HG02840 (cell line): ENCODE data around the gene ZBTB20.

ENCODE experiments used
- ATAC-seq: cut with Tn5 transposase; IDR thresholded peaks from one replicate; pipeline ENCODE4 v1.9.1; 2021; ENCODE audit warnings: mild to moderate bottlenecking, moderate library complexity, moderate number of reproducible peaks; ENCODE audit not compliant: unreplicated experiment, low FRiP score

ZBTB20 gene

GRCh38 chr3:114510201-114510600, 636.9 kb downstream of the ZBTB20 start:
- ATAC-seq, result no peak

GRCh38 chr3:114509756-114510155, 637.3 kb downstream of the ZBTB20 start:
- no peak for ATAC-seq

GRCh38 chr3:114508976-114509375, 638.1 kb downstream of the ZBTB20 start:
- ATAC-seq, result no peak

- no peak for ATAC-seq
These were observed 638.9 kb downstream of the ZBTB20 start for GRCh38 chr3:114508208-114508607.

GRCh38 chr3:114506591-114507300, 640.3 kb downstream of the ZBTB20 start:
- ATAC-seq, result no peak

GRCh38 chr3:114504941-114505628, 642.0 kb downstream of the ZBTB20 start:
- ATAC-seq, result no peak

- ATAC-seq, result no peak
These were observed 644.9 kb downstream of the ZBTB20 start for GRCh38 chr3:114502204-114502603.

GRCh38 chr3:114499976-114500375, 647.1 kb downstream of the ZBTB20 start:
- no peak for ATAC-seq

GRCh38 chr3:114498539-114499370, 648.3 kb downstream of the ZBTB20 start:
- ATAC-seq, result no peak

- ATAC-seq, result no peak
These were observed 650.2 kb downstream of the ZBTB20 start for GRCh38 chr3:114496874-114497273.

GRCh38 chr3:114496466-114496865, 650.6 kb downstream of the ZBTB20 start:
- ATAC-seq, result no peak

GRCh38 chr3:114496021-114496434, 651.1 kb downstream of the ZBTB20 start:
- no peak for ATAC-seq

- ATAC-seq, result no peak
These were observed 652.6 kb downstream of the ZBTB20 start for GRCh38 chr3:114494498-114494897.

GRCh38 chr3:114490829-114491228, 656.3 kb downstream of the ZBTB20 start:
- no peak for ATAC-seq

GRCh38 chr3:114487502-114487901, 659.6 kb downstream of the ZBTB20 start:
- no peak for ATAC-seq

- ATAC-seq, result no peak
These were observed 662.2 kb downstream of the ZBTB20 start for GRCh38 chr3:114484919-114485318.

GRCh38 chr3:114481113-114481512, 666.0 kb downstream of the ZBTB20 start:
- ATAC-seq, result no peak

- ATAC-seq, result no peak
These were observed 666.6 kb downstream of the ZBTB20 start for GRCh38 chr3:114480442-114480841.

GRCh38 chr3:114478801-114479200, 668.3 kb downstream of the ZBTB20 start:
- no peak for ATAC-seq

- ATAC-seq, result no peak
These were observed 670.6 kb downstream of the ZBTB20 start for GRCh38 chr3:114476511-114476910.

- no peak for ATAC-seq
These were observed 675.6 kb downstream of the ZBTB20 start for GRCh38 chr3:114471478-114471877.
